ENCODE measurements around the gene MISP.

DNA sequence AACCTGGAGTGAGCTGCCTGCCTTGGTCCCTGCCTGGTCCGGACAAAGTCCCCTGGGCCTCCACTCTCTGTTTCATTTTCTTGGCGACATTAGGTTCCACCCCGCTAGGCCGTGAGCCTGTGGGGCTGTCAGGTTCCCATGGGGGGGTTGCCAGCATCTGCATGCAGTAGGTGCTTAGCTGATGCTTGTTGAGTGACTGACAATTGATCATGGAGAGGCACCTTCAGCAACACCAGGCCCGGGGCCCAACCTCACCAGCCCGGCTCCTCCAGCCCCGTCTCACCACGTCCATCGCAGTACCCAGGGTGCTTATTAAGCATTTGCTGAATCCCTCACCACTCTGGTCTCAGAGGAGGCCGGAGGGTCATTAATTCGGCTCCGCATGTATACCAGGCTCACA lies 13.4 kb downstream of the MISP start:
- TF ChIP-seq RAD21 (IDR thresholded peaks at IDR 0.05; ENCODE audit: low read depth) = no peak
- no peak for TF ChIP-seq YY1 (IDR thresholded peaks at IDR 0.05; ENCODE audit: low read depth)
- TF ChIP-seq EP300 (IDR thresholded peaks at IDR 0.05; ENCODE audit: borderline replicate concordance) = no peak
- no peak for TF ChIP-seq FOXM1 (IDR thresholded peaks at IDR 0.05; ENCODE audit: borderline replicate concordance, low read depth)
- TF ChIP-seq CEBPB (IDR thresholded peaks at IDR 0.05) = no peak
- TF ChIP-seq EGR1 (IDR thresholded peaks at IDR 0.05) = no peak
- TF ChIP-seq, protein P1, sequence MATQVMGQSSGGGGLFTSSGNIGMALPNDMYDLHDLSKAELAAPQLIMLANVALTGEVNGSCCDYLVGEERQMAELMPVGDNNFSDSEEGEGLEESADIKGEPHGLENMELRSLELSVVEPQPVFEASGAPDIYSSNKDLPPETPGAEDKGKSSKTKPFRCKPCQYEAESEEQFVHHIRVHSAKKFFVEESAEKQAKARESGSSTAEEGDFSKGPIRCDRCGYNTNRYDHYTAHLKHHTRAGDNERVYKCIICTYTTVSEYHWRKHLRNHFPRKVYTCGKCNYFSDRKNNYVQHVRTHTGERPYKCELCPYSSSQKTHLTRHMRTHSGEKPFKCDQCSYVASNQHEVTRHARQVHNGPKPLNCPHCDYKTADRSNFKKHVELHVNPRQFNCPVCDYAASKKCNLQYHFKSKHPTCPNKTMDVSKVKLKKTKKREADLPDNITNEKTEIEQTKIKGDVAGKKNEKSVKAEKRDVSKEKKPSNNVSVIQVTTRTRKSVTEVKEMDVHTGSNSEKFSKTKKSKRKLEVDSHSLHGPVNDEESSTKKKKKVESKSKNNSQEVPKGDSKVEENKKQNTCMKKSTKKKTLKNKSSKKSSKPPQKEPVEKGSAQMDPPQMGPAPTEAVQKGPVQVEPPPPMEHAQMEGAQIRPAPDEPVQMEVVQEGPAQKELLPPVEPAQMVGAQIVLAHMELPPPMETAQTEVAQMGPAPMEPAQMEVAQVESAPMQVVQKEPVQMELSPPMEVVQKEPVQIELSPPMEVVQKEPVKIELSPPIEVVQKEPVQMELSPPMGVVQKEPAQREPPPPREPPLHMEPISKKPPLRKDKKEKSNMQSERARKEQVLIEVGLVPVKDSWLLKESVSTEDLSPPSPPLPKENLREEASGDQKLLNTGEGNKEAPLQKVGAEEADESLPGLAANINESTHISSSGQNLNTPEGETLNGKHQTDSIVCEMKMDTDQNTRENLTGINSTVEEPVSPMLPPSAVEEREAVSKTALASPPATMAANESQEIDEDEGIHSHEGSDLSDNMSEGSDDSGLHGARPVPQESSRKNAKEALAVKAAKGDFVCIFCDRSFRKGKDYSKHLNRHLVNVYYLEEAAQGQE (IDR thresholded peaks at IDR 0.05; ENCODE audit: low read depth) = no peak
